SU-DHL-6 (cell line): ENCODE measurements around the gene EFNB1.

Source experiments
- H2AFZ ChIP-seq: fragments of 200-600 bp; sonication (generic); 2 replicates; pipeline ENCODE4 v1.6.1; 2014; ENCODE audit warnings: low read depth, mild to moderate bottlenecking, moderate library complexity, mixed read lengths, antibody characterized with exemption, low read length; ENCODE audit not compliant: severe bottlenecking
- H3F3A ChIP-seq: fragments of 200-600 bp; shearing (Covaris generic); 2 replicates; pipeline ENCODE4 v1.6.0; 2016; ENCODE audit warnings: antibody characterized with exemption, mild to moderate bottlenecking; ENCODE audit not compliant: insufficient read depth
- H3K27ac ChIP-seq: fragments of 200-600 bp; sonication (generic); 2 replicates; pipeline ENCODE4 v1.5.1; 2016; ENCODE audit warnings: low read depth, mild to moderate bottlenecking, low read length, moderate library complexity, mixed read lengths
- H3K27me3 ChIP-seq: fragments of 200-600 bp; sonication (generic), shearing (Covaris generic); 2 replicates; pipeline ENCODE4 v1.6.0; 2014; ENCODE audit warnings: mild to moderate bottlenecking, low read length
- H3K36me3 ChIP-seq: fragments of 200-600 bp; sonication (generic); 2 replicates; pipeline ENCODE4 v1.6.1; 2014; ENCODE audit warnings: mild to moderate bottlenecking, low read length, mixed read lengths
- H3K4me2 ChIP-seq: fragments of 300-600, 200-600 bp; shearing (Covaris generic), sonication (generic); 2 replicates; pipeline ENCODE4 v1.6.0; 2014; ENCODE audit warnings: low read length, low read depth, mild to moderate bottlenecking; ENCODE audit not compliant: poor library complexity, severe bottlenecking
- H3K4me3 ChIP-seq: fragments of 200-600 bp; sonication (generic); 2 replicates; pipeline ENCODE4 v1.5.1; 2014; ENCODE audit warnings: antibody characterized with exemption, low read length, mild to moderate bottlenecking, mixed read lengths; ENCODE audit not compliant: insufficient read depth, poor library complexity, severe bottlenecking
- H3K79me2 ChIP-seq: fragments of 200-600 bp; sonication (generic); 2 replicates; pipeline ENCODE4 v1.6.1; 2014; ENCODE audit warnings: mild to moderate bottlenecking, low read length, moderate library complexity; ENCODE audit not compliant: insufficient read depth
- H3K9ac ChIP-seq: fragments of 200-600 bp; sonication (generic); 2 replicates; pipeline ENCODE4 v1.7.0; 2014; ENCODE audit warnings: mild to moderate bottlenecking, low read length
- H3K9me2 ChIP-seq: fragments of 200-600 bp; sonication (generic); replicated peaks from 2 replicates; pipeline ENCODE4 v1.6.1; 2014; ENCODE audit warnings: low read length; ENCODE audit not compliant: insufficient read depth
- H3K9me3 ChIP-seq: fragments of 200-600 bp; sonication (generic); 2 replicates; pipeline ENCODE4 v1.6.1; 2014; ENCODE audit warnings: low read length, mixed read lengths; ENCODE audit not compliant: insufficient read depth
- H4K20me1 ChIP-seq: fragments of 200-600 bp; sonication (generic); 2 replicates; pipeline ENCODE4 v1.6.1; 2014; ENCODE audit warnings: low read depth, mild to moderate bottlenecking, antibody characterized with exemption, low read length, moderate library complexity, mixed read lengths
- CTCF ChIP-seq: fragments of 200-600 bp; sonication (generic); IDR thresholded peaks from one replicate; pipeline ENCODE4 v1.5.1; 2017; ENCODE audit warnings: antibody characterized with exemption, mild to moderate bottlenecking, low read length, moderate library complexity; ENCODE audit not compliant: insufficient read depth, poor library complexity, severe bottlenecking
- EZH2phosphoT487 ChIP-seq: fragments of 200-600 bp; sonication (generic), shearing (Covaris generic); conservative IDR thresholded peaks from 2 replicates; pipeline ENCODE4 v1.6.1; 2018; ENCODE audit warnings: mild to moderate bottlenecking, antibody characterized with exemption, low read length, moderate library complexity, mixed read lengths

EFNB1 gene

GRCh38 chrX:68822641-68823410, 6.0 kb upstream of the EFNB1 start:
- no peak for TF ChIP-seq CTCF
- TF ChIP-seq EZH2phosphoT487: no peak
- Histone ChIP-seq H3K36me3 (no peaks in the 10 kb centered on the region), H3F3A (no peaks in the 10 kb centered on the region), H3K9ac (no peak overlapping the region), H3K79me2 (no peaks in the 10 kb centered on the region), H4K20me1 (no peaks in the 10 kb centered on the region), H3K27me3 (no peaks in the 10 kb centered on the region), H3K9me3 (no peaks in the 10 kb centered on the region), H3K4me2 (no peak overlapping the region), H3K9me2 (no peaks in the 10 kb centered on the region), H3K4me3 (no peak overlapping the region), H3K27ac (no peak overlapping the region), H2AFZ (no peak overlapping the region)

GRCh38 chrX:68823413-68824151, 5.2 kb upstream of the EFNB1 start:
- no peak overlapping the region for H3K4me3 ChIP-seq
- no peaks in the 10 kb centered on the region for H4K20me1 ChIP-seq
- TF ChIP-seq EZH2phosphoT487 (no peak), CTCF (no peak)
- no peaks in the 10 kb centered on the region for H3K9me3 ChIP-seq
- H2AFZ ChIP-seq: no peak overlapping the region
- H3K9me2 ChIP-seq: no peaks in the 10 kb centered on the region
- H3K27me3 ChIP-seq: no peaks in the 10 kb centered on the region
- H3K9ac ChIP-seq: no peak overlapping the region
- H3F3A ChIP-seq: no peaks in the 10 kb centered on the region
- H3K4me2 ChIP-seq: no peak overlapping the region
- H3K27ac ChIP-seq: no peak overlapping the region
- H3K79me2 ChIP-seq: no peaks in the 10 kb centered on the region
- no peaks in the 10 kb centered on the region for H3K36me3 ChIP-seq

GRCh38 chrX:68824152-68824433, 4.7 kb upstream of the EFNB1 start:
- Histone ChIP-seq H3K4me3 (no peak overlapping the region), H3K9me2 (no peaks in the 10 kb centered on the region), H3K9ac (no peak overlapping the region), H4K20me1 (no peaks in the 10 kb centered on the region), H3K9me3 (no peaks in the 10 kb centered on the region), H3K79me2 (no peaks in the 10 kb centered on the region), H3K27me3 (no peaks in the 10 kb centered on the region), H3K4me2 (no peak overlapping the region), H3F3A (no peaks in the 10 kb centered on the region), H3K36me3 (no peaks in the 10 kb centered on the region), H2AFZ (no peak overlapping the region), H3K27ac (no peak overlapping the region)
- no peak for TF ChIP-seq EZH2phosphoT487
- TF ChIP-seq CTCF: no peak
